ENCODE data around the gene WBP1.
"Not testable (repeated sequence)": the region's sequence is repeated elsewhere in the genome, so short reads cannot be mapped to it uniquely, and the experiment has no call there.

Gene WBP1

GRCh38 chr2:74482801-74483674 is 24.8 kb downstream of the WBP1 start, which contains the start of the genes CCDC142 and TTC31:
TSS of gene CCDC142 (minus strand) at chr2:74482998. CDS start at chr2:74482837, 161 bp downstream.
TSS of gene TTC31 (plus strand) at chr2:74483081. CDS start at chr2:74483096, 15 bp downstream.
- DNase-seq (ENCODE audit: low read depth), result peak; percentile 91

GRCh38 chr2:74483675-74484164 is 25.5 kb downstream of the WBP1 start:
- DNase-seq (ENCODE audit: low read depth), result not testable (repeated sequence)

- DNase-seq (ENCODE audit: low read depth), result no peak
Measured at GRCh38 chr2:74486141-74486540, 27.9 kb downstream of the WBP1 start.

- DNase-seq (ENCODE audit: low read depth), result no peak
Measured at GRCh38 chr2:74488643-74489481, 30.6 kb downstream of the WBP1 start.

GRCh38 chr2:74489906-74490305 is 31.7 kb downstream of the WBP1 start:
- DNase-seq (ENCODE audit: low read depth), result no peak

- no peak for DNase-seq (ENCODE audit: low read depth)
Measured at GRCh38 chr2:74491648-74492544, 33.7 kb downstream of the WBP1 start.

GRCh38 chr2:74493546-74493945 is 35.3 kb downstream of the WBP1 start:
- no peak for DNase-seq (ENCODE audit: low read depth)

GRCh38 chr2:74495440-74495839 is 37.2 kb downstream of the WBP1 start:
- no peak for DNase-seq (ENCODE audit: low read depth)

- no peak for DNase-seq (ENCODE audit: low read depth)
Measured at GRCh38 chr2:74496997-74497776, 38.9 kb downstream of the WBP1 start.

- no peak for DNase-seq (ENCODE audit: low read depth)
Measured at GRCh38 chr2:74497777-74498499, 39.7 kb downstream of the WBP1 start.

GRCh38 chr2:74498500-74499266 is 40.4 kb downstream of the WBP1 start:
- DNase-seq (ENCODE audit: low read depth), result no peak

GRCh38 chr2:74499267-74499939 is 41.2 kb downstream of the WBP1 start, which contains the start of gene LBX2:
TSS of gene LBX2 (minus strand) at chr2:74499603. CDS start at chr2:74499537, 66 bp downstream.
- no peak for DNase-seq (ENCODE audit: low read depth)

- DNase-seq (ENCODE audit: low read depth), result no peak
Measured at GRCh38 chr2:74499940-74500577, 41.8 kb downstream of the WBP1 start.

- DNase-seq (ENCODE audit: low read depth), result no peak
Measured at GRCh38 chr2:74500578-74500946, 42.3 kb downstream of the WBP1 start.

- DNase-seq (ENCODE audit: low read depth), result no peak
Measured at GRCh38 chr2:74501335-74502071, 43.3 kb downstream of the WBP1 start.

- DNase-seq (ENCODE audit: low read depth), result no peak
Measured at GRCh38 chr2:74502147-74502719, 44.0 kb downstream of the WBP1 start.

Measured in fibroblast of the conjunctiva (primary cell).